DND-41 (cell line): ENCODE measurements around the gene UGT3A1.

ENCODE experiments used
- EZH2 ChIP-seq: IDR thresholded peaks from 3 replicates; pipeline ENCODE4 v1.6.1; 2012; ENCODE audit warnings: borderline replicate concordance, low read depth, mild to moderate bottlenecking, moderate library complexity, low read length, inconsistent platforms; ENCODE audit not compliant: severe bottlenecking
- TF ChIP-seq, protein P1 (sequence below): IDR thresholded peaks from 2 replicates; pipeline ENCODE4 v1.5.1; 2012; ENCODE audit warnings: borderline replicate concordance, low read length, moderate library complexity, mild to moderate bottlenecking; ENCODE audit not compliant: poor library complexity, severe bottlenecking; ENCODE audit errors: extremely low read depth

DNA sequence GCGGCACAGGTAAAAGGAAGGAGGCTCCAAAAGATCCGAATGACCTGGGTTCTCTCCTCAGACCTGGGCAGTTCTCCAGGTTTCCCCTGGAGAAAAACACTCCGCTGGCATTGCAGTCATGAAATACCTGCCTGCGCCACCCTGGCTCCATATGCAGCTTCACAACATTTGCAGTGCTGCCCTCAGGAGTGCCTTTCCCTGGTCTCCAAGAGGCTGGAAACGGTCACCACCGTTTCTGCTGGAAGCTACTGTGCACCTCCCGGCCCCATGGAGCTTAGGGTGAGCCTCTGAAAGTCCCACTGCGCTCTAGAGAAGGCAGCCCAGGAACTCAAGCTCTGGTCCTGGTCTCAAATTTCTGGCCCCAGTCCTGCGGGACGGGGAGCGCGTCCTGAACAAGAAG lies 670 bp downstream of the UGT3A1 start:
- TF ChIP-seq, protein P1, sequence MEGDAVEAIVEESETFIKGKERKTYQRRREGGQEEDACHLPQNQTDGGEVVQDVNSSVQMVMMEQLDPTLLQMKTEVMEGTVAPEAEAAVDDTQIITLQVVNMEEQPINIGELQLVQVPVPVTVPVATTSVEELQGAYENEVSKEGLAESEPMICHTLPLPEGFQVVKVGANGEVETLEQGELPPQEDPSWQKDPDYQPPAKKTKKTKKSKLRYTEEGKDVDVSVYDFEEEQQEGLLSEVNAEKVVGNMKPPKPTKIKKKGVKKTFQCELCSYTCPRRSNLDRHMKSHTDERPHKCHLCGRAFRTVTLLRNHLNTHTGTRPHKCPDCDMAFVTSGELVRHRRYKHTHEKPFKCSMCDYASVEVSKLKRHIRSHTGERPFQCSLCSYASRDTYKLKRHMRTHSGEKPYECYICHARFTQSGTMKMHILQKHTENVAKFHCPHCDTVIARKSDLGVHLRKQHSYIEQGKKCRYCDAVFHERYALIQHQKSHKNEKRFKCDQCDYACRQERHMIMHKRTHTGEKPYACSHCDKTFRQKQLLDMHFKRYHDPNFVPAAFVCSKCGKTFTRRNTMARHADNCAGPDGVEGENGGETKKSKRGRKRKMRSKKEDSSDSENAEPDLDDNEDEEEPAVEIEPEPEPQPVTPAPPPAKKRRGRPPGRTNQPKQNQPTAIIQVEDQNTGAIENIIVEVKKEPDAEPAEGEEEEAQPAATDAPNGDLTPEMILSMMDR, result no peak
- no peak for TF ChIP-seq EZH2
